Measurements from ENCODE around the gene SCRG1.

The SCRG1 gene

GRCh38 chr4:173398779-173399415 lies at the start of gene SCRG1:
Gene SCRG1, minus strand, starts transcription at chr4:173399116. Its CDS starts 7,702 bp downstream, at chr4:173391414.
- DNase-seq: no peak

- no peak for DNase-seq
Measured at GRCh38 chr4:173448103-173448502, 49.2 kb upstream of the SCRG1 start.

GRCh38 chr4:173446416-173446815 lies 47.5 kb upstream of the SCRG1 start:
- no peak for DNase-seq

GRCh38 chr4:173443121-173443520 lies 44.2 kb upstream of the SCRG1 start:
- DNase-seq: peak; percentile 57

GRCh38 chr4:173442223-173442932 lies 43.5 kb upstream of the SCRG1 start:
- peak; percentile 17 for DNase-seq

GRCh38 chr4:173440888-173441287 lies 42.0 kb upstream of the SCRG1 start:
- DNase-seq: no peak

- DNase-seq: no peak
Measured at GRCh38 chr4:173436771-173437265, 37.9 kb upstream of the SCRG1 start.

GRCh38 chr4:173436149-173436579 lies 37.2 kb upstream of the SCRG1 start:
- no peak for DNase-seq

- peak; percentile 42 for DNase-seq
Measured at GRCh38 chr4:173434231-173434630, 35.3 kb upstream of the SCRG1 start.

- DNase-seq: no peak
Measured at GRCh38 chr4:173433447-173433846, 34.5 kb upstream of the SCRG1 start.

- no peak for DNase-seq
Measured at GRCh38 chr4:173432430-173432829, 33.5 kb upstream of the SCRG1 start.

- no peak for DNase-seq
Measured at GRCh38 chr4:173426064-173426463, 27.1 kb upstream of the SCRG1 start.

- DNase-seq: no peak
Measured at GRCh38 chr4:173424899-173425805, 26.2 kb upstream of the SCRG1 start.

- DNase-seq: peak; percentile 63
Measured at GRCh38 chr4:173420801-173421200, 21.9 kb upstream of the SCRG1 start.

GRCh38 chr4:173420324-173420752 lies 21.4 kb upstream of the SCRG1 start:
- DNase-seq: peak; percentile 69

- no peak for DNase-seq
Measured at GRCh38 chr4:173418639-173419038, 19.7 kb upstream of the SCRG1 start.

GRCh38 chr4:173417833-173418232 lies 18.9 kb upstream of the SCRG1 start:
- no peak for DNase-seq

GRCh38 chr4:173415885-173416653 lies 17.2 kb upstream of the SCRG1 start:
- DNase-seq: peak; percentile 69

- DNase-seq: peak; percentile 73
Measured at GRCh38 chr4:173415092-173415491, 16.2 kb upstream of the SCRG1 start.

- no peak for DNase-seq
Measured at GRCh38 chr4:173414456-173414855, 15.5 kb upstream of the SCRG1 start.

GRCh38 chr4:173413036-173413435 lies 14.1 kb upstream of the SCRG1 start:
- DNase-seq: peak; percentile 46

- DNase-seq: peak; percentile 30
Measured at GRCh38 chr4:173411106-173411693, 12.3 kb upstream of the SCRG1 start.

Measured in hematopoietic multipotent progenitor cell treated with erythropoietin and hydrocortisone succinate and interleukin-3 and kit ligand, for 6 days (in vitro differentiated cells).